HCT116 (cell line): ENCODE data around the gene TALDO1.

ENCODE experiments used
- CTCF ChIP-seq, 3 experiments: fragments of 200-600 bp in 1 of 3; sonication (generic) in 1 of 3; IDR thresholded peaks in 2 of 3; conservative IDR thresholded peaks in 1 of 3; 2 replicates each; pipeline ENCODE4 v1.5.1; 2012 to 2017; ENCODE audit warnings: low read depth in 2 of 3, low read length in 2 of 3, antibody characterized with exemption in 1 of 3, borderline replicate concordance in 1 of 3, control low read depth in 1 of 3, mild to moderate bottlenecking in 1 of 3, mixed read lengths in 1 of 3, mixed run types in 1 of 3, moderate library complexity in 1 of 3; ENCODE audit not compliant: insufficient read depth in 1 of 3
- EGR1 ChIP-seq: IDR thresholded peaks from 2 replicates; pipeline ENCODE4 v1.6.1; 2012; ENCODE audit warnings: low read depth
- EZH2 ChIP-seq: fragments of 200-600 bp; sonication (generic); IDR thresholded peaks from 2 replicates; pipeline ENCODE4 v1.6.1; 2017; ENCODE audit warnings: antibody characterized with exemption, mixed run types
- MAX ChIP-seq: IDR thresholded peaks from 2 replicates; pipeline ENCODE4 v1.6.1; 2012
- RAD21 ChIP-seq: IDR thresholded peaks from 2 replicates; pipeline ENCODE4 v1.6.1; 2012; ENCODE audit warnings: low read depth, mild to moderate bottlenecking
- SIN3A ChIP-seq: IDR thresholded peaks from 2 replicates; pipeline ENCODE4 v1.6.1; 2012; ENCODE audit warnings: low read depth
- ZFX ChIP-seq: fragments of 450-650 bp; IDR thresholded peaks from 2 replicates; pipeline ENCODE4 v1.6.1; 2017

GRCh38 chr11:701741-702461, 45.4 kb upstream of the TALDO1 start:
- TF ChIP-seq EZH2 (no peak), EGR1 (no peak), CTCF (IDR thresholded peaks at IDR 0.05 in 2 of 3, conservative IDR thresholded peaks at IDR 0.05 in 1 of 3; ENCODE audit: borderline replicate concordance in 1 of 3, insufficient read depth in 1 of 3, low read depth in 2 of 3, low read length in 2 of 3) (no peak), SIN3A (no peak), RAD21 (no peak), ZFX (no peak), MAX (no peak)
